Astrocyte (in vitro differentiated cells and primary cell): ENCODE results near the gene ALDOB.

ENCODE experiments used
- EZH2 ChIP-seq: IDR thresholded peaks from 2 replicates; pipeline ENCODE4 v1.6.1; 2012; ENCODE audit warnings: mild to moderate bottlenecking, low read length, inconsistent platforms; ENCODE audit not compliant: insufficient read depth
- TF ChIP-seq, protein P1 (sequence below): IDR thresholded peaks from 2 replicates; pipeline ENCODE4 v1.5.1; 2011; ENCODE audit warnings: low read depth, mild to moderate bottlenecking, inconsistent platforms, low read length, moderate library complexity; ENCODE audit not compliant: insufficient read depth

DNA sequence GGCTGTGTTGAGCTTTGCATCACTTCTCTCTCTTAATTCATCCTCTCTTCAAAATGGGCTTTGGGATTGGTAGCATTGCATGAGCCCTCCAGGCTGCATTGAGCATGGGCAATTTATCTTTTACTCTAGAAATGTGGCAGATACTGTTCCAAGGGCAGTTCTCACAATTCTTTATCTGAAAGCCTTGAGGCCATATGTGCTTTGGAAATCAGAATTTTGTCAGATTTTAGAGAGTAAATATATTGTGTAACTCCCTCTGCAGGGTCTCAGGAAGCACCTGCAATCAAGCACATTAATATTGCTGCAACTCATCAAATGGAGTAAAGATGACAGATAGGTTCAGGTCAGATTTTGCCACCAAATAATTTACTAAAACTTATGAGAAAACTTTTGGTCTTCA is 17.6 kb downstream of the ALDOB start:
- TF ChIP-seq, protein P1, sequence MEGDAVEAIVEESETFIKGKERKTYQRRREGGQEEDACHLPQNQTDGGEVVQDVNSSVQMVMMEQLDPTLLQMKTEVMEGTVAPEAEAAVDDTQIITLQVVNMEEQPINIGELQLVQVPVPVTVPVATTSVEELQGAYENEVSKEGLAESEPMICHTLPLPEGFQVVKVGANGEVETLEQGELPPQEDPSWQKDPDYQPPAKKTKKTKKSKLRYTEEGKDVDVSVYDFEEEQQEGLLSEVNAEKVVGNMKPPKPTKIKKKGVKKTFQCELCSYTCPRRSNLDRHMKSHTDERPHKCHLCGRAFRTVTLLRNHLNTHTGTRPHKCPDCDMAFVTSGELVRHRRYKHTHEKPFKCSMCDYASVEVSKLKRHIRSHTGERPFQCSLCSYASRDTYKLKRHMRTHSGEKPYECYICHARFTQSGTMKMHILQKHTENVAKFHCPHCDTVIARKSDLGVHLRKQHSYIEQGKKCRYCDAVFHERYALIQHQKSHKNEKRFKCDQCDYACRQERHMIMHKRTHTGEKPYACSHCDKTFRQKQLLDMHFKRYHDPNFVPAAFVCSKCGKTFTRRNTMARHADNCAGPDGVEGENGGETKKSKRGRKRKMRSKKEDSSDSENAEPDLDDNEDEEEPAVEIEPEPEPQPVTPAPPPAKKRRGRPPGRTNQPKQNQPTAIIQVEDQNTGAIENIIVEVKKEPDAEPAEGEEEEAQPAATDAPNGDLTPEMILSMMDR: no peak
- TF ChIP-seq EZH2: no peak
